HG03378 (cell line): ENCODE measurements around the gene S100A10.

ENCODE experiments used
- ATAC-seq: cut with Tn5 transposase; IDR thresholded peaks from one replicate; pipeline ENCODE4 v1.9.1; 2021; ENCODE audit warnings: mild to moderate bottlenecking, moderate library complexity; ENCODE audit not compliant: unreplicated experiment

The S100A10 gene

DNA sequence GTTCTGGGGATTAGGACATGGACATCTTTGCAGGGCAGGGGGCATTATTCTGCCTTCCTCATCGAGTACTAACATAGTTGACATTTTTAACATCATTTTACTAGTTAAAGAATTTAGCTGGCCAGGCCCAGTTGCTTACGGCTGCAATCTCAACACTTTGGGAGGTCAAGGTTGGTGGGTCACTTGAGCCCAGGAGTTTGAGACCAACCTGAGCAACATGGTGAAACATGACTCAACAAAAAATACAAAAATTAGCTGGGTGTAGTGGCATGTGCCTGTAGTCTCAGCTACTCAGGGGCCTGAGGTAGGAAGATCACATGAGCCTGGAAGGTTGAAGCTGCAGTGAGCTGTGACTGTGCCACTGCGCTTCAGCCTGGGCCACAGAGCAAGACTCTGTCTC is 54.5 kb downstream of the S100A10 start:
- ATAC-seq: no peak

DNA sequence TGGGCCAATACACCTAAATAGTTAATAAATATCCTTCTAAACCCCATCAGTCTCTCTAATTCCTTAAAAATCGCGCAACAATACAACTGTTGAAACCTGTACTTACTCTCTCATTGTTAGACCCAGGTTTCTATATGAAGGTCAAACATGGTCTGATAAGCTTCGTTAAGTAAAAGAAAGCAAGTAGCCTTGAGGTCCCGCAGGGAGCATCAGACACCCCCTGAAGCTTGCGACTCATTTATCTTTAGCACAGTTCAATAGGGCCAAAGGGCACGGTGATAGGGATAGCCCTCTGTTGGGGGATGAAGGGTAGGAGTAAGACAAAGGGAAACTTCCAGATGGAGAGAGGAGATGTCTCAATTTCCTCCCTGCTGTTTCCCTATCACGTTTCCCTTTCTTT is 57.0 kb downstream of the S100A10 start:
- no peak for ATAC-seq

DNA sequence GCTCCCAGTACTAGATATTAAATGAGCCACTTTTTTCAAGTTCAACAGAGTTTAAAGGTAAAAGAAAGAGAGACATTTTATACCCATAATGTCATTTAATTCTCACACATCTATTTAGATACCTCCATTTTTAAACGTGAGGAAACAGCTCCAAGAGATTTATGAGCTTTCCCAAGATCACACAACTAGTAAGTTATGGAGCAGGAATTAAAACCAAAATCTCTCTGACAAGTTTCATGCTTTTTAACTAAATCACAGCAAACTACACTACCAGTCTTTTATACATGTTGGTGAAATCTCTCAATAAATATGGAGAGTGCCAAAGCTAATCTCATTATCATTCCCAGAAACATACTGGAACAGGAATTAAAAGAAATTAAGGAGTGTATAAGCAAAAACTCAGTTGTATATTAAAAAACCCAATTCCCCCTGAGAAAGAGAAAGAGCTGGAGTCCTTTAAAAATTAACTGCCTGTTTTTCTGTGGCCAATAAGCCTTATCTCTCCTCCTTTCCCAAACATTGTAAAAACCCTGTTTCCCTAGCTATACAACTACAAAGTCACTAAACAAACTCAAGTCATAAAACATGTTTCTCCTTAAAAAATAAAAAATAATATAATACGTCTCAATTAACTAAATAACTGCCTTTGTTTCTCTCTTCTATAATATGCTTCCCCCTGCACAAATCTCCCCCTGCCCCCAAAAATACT is 57.6 kb downstream of the S100A10 start:
- ATAC-seq: no peak

- ATAC-seq: no peak
Observed at GRCh38 chr1:151935154-151935553, 58.5 kb downstream of the S100A10 start.

- ATAC-seq: no peak
Observed at GRCh38 chr1:151934048-151934493, 59.6 kb downstream of the S100A10 start.
